GM12873 (cell line): ENCODE results near the gene RCVRN.

Source experiments
- TF ChIP-seq, protein P1 (sequence below): IDR thresholded peaks from 2 replicates; pipeline ENCODE4 v1.5.1; 2012; ENCODE audit warnings: low read depth, mild to moderate bottlenecking, moderate library complexity, low read length, control low read depth; ENCODE audit not compliant: insufficient read depth; ENCODE audit errors: missing control alignments

Gene RCVRN

DNA sequence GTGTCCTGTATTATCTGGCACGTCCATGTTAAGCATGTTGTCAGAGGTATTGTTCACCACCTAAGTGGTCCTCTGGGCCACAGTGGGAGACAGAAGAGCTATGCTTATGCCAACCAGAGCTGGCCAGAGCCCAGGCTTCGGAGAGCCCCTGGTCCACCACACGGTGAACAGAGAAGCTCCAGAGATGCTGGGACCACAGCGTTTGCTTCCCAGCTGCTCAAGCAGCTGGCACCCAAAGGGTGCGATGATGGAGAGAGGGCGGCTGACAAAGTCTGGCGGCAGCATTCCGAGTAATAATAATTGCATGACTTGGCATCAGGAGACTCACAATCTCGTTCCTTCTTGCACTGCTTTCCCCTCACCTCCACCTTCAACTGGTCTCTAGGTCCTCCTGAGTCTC lies 35.8 kb upstream of the RCVRN start:
- TF ChIP-seq, protein P1, sequence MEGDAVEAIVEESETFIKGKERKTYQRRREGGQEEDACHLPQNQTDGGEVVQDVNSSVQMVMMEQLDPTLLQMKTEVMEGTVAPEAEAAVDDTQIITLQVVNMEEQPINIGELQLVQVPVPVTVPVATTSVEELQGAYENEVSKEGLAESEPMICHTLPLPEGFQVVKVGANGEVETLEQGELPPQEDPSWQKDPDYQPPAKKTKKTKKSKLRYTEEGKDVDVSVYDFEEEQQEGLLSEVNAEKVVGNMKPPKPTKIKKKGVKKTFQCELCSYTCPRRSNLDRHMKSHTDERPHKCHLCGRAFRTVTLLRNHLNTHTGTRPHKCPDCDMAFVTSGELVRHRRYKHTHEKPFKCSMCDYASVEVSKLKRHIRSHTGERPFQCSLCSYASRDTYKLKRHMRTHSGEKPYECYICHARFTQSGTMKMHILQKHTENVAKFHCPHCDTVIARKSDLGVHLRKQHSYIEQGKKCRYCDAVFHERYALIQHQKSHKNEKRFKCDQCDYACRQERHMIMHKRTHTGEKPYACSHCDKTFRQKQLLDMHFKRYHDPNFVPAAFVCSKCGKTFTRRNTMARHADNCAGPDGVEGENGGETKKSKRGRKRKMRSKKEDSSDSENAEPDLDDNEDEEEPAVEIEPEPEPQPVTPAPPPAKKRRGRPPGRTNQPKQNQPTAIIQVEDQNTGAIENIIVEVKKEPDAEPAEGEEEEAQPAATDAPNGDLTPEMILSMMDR, result no peak

DNA sequence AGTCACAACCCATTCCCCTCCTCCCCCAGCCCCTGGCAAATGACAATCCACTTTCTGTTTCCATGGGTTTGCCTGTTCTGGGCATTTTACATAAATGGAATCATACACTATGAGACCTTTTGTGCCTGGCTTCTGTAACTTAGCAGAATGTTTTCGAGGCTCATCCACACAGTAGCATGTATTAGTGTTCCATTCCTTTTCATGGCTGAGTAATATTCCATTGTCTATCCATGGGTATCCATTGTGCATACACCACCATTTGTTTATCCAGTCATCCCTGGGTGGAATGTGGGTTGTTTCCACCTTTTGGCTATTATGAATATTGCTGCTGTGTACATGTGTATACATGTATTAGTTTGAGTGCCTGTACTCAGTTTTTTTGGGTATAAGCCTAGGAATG lies 33.7 kb upstream of the RCVRN start:
- TF ChIP-seq, protein P1, result no peak

DNA sequence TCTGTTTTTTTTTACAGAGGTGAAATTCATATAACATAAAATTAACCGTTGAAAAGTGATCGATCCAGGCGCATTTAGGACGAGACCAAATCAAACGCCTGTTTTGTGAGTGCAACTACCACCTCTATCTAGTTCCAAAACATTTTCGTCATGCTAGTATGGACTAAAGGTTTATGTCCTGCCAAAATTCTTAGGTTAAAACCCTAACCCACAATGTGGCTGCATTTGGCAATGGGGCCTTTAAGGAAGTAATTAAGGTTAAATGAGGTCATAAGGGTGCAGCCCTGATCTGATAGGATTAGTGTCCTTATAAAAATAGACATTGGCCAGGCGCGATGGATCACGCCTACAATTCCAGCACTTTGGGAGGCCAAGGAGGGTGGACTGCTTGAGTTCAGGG lies 32.8 kb upstream of the RCVRN start:
- TF ChIP-seq, protein P1, result no peak

DNA sequence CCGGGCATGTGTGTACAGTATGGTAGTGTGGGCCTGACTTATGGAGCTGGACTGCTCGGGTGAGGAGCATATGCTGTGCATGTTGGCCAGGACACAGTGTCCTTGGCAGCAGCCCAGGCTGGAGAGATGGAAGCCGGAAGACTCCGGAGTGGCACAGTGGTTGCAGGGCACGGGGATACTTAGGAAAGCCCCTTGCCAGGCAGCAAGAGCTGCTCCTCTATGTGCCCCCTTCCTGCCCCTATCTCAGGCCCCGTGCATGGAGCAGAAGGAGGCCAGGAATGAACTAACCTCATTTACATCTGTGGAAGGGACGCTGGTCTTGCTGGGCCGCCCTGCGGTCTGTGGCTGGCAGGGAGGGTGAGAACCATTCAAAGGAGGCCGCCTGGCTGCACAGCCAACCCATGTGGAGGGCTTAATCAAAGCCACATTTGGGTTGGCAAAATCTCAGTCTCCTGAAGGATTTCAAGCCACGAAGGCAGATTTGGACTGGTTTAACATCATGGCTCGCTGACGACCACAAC lies 32.2 kb upstream of the RCVRN start:
- TF ChIP-seq, protein P1, result no peak

DNA sequence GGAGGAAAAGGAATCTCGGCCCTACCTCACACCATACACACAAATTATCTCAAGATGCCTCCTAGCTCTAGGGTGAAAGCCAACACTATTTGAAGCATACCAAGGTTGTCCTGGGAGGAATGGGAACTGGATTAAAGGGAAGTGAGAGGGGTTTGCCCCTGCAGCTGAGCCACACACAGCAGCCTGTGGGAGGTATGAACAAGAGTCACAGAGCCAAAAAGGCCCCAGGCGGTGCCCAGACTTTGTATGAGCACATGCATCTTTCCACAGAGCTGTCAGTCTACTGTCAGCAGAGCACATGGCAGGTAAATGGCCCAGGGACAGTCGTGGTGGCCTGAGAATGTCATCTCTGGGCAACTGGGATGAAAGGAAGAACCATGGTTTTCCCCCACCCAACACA lies 31.0 kb upstream of the RCVRN start:
- TF ChIP-seq, protein P1, result no peak

DNA sequence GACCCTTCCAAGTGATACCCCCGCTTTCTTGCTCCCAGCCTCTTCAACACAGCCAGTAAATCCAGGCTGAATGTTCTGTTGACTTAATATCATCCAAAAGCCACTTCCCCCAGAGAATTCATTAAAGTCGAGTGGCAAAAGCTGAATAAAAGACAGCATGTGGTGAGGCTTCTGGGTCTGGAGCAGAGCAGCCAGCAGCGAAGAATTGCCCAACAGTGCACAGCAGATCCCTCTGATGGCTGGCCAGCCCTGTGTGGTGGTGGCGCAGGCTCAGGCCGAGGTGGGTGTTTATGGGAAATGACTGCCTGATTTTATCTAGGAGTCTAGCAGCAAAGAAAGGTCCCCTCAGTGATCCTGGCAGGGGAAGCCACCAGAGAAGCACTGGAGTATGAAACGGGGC lies 30.3 kb upstream of the RCVRN start:
- TF ChIP-seq, protein P1, result no peak

DNA sequence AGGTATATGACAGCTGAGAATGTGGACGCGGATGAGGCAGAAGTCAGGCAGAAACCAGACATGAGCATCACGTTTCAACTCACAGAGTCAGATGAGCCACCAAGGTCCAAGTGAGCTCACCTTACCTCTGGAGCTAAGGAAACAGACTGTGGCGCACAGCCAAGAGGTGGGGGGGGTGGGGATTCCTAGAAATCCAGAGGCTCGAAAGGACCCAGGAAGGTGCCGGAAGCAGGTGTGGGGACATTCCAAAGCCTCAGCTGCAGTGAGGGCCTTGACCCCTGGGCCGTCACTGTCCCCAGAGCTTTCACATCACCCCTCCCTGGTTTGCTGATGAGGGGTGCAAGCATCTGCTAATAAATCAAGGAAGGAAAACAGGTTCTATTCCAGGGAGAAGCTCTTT lies 29.3 kb upstream of the RCVRN start:
- TF ChIP-seq, protein P1, result no peak
